Measurements from ENCODE around the gene PTGIS.

PTGIS gene

GRCh38 chr20:49595346-49595745 is 27.4 kb upstream of the PTGIS start:
- DNase-seq, result no peak

DNA sequence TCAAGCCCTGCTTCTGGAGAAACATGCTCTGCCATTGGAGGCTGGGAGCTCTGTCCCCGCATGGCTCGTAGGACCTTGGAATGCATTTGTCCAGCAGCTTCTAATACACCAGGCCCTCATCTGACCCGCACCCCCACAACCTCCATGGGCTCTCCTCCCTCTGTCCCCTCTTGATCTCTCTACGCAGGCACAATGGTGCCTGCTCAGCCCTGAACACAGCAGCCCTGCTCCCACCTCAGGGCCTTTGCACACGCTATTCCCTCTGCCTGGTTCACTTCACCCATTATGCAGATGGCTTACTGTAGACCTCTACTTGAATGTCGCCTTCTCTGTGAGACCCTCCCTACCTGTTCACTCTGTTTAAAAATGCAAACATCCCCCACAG is 27.0 kb upstream of the PTGIS start:
- peak; percentile 80 for DNase-seq

DNA sequence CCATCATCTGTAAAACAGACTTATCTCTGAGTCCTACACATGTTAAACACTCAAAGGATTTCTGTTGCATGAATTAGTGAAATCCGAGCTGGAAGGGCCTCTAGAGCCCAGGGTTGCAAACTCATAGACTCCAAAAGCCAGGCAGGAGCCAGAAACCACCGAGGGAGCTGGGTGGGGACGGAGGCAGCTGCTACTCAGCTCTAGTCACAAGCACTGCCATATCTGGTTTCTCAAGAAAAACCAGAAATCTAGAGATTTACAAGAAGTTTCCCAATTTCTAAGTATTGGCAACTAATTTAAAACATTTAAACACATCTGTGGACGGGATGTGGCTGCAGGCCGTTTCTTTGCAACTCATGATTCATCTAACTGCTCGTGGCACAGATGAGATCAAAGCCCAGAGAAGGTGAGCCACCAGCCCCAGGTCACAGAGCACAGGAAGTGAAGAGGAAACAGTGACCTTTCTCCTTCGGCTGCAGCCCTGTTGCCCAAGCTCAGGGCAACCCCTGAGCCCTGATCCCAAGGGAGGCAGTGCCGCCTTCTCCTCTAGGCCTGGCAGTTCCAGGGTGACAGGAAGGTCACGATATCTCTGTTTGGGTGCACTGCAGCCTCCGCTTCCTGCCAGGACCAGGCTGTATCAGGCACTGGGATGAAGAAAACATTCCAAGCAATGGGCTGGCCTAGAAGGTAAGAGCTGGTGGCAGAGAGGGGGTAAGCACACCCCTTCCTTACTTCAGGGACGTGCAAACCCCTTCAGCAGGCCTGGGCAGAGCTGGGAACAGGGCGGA is 26.4 kb upstream of the PTGIS start:
- DNase-seq, result peak; percentile 85

- peak; percentile 77 for DNase-seq
These were observed 25.7 kb upstream of the PTGIS start for GRCh38 chr20:49593466-49594142.

DNA sequence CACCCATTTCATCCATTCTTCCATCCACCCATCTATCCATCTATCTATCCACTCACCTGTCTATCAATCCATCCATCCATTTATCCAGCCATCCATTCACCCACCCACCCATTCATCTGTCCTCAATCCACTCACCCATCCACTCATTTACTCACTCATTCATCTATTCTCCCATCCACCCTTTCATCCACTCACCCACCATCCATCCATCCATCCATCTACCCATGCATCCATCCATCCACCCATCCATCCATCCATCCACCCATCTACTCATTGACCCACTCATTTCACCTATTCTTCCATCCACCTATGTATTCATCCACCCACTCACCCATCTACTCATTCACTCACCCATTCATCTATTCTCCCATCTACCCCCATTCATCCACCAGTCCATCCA is 24.2 kb upstream of the PTGIS start:
- DNase-seq, result no peak

DNA sequence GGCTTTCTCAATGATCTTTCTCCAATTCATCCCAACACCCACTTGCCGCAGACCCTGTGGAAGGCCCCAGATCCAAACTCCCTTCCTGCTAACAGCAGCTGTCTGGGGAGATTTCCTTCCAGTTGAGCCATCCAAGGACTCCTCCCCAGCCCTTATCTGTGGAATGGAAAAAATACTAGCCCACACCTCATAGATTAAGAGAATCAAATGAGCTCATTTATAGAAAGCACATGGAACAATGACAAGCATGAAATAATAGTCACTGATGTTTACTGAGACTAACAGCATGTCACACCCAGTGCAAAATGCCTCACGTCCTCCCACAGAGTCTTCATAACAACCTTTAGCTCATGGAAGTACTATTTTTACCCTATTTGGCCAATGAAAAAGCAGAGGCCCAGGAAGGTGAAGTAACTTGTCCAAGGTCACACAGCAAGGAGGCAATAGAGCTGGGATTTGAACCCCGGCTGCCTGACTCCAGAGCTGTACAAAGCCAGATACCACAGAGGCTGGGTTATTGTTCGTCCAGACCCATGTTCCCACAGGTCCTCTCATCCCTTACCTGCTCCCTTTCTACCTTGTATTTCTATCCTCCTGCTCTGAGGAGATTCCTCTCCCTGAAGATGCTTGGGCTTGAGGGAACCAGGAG is 23.4 kb upstream of the PTGIS start:
- DNase-seq, result peak; percentile 76

DNA sequence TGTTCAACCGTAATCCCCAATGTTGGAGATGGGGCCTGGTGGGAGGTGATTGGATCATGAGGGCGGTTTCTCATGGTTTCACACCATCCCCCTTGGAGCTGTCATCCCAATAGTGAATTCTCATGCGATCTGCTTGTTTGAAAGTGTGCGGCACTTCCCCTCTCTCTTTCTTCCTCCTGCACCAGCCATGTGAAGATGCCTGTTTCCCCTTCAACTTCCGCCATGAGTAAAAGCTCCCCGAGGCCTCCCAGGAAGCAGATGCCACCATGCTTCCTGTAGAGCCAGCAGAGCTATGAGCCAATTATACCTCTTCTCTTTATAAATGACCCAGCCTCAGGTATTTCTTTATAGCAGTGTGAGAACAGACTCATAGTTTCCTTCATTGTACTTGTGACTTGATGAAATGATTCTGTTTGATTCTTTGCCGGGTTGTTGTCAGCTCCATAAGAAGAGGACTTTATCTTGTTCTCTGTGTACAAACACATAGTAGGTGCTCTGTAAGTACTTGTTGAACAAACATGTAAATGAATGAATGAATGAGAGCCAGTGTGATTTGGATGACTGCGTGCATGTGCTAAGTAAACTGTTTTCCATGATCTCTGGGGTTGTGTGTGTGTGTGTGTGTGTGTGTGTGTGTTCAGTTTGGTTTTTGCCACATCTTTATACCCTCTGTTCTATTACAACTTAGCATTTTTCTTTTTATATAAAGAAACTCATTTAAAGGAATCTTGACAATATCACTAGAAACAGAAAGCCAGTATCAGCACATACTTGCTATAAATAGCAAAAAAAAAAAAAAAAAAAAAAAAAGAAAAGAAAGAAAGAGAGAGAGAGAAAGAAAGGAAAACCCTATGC is 22.5 kb upstream of the PTGIS start:
- no peak for DNase-seq

GRCh38 chr20:49589747-49590146 is 21.8 kb upstream of the PTGIS start:
- DNase-seq, result no peak

DNA sequence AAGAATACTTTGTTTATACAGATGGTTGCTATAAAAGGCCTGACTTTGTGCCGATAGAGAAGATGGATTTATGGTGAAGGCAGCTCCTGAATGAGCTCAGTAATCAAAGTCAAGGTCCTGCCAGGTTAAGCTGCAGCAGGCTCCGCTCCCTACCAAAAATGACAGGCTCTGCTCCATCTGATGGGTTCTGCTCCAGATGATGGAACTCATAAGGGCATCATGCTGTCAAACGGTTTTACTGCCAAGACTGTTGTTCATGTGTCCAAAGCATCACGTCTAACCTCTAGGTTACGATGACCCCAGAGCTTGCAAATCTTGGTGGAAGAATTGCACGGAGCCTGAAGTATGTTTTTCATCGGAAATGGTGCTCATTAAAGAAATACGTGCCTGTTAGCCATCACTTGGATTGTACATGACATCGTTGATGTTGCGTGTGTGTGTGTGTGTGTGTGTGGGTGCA is 19.2 kb upstream of the PTGIS start:
- no peak for DNase-seq

GRCh38 chr20:49585585-49586245 is 17.8 kb upstream of the PTGIS start:
- no peak for DNase-seq

GRCh38 chr20:49584418-49585382 is 16.8 kb upstream of the PTGIS start:
- DNase-seq, result no peak

DNA sequence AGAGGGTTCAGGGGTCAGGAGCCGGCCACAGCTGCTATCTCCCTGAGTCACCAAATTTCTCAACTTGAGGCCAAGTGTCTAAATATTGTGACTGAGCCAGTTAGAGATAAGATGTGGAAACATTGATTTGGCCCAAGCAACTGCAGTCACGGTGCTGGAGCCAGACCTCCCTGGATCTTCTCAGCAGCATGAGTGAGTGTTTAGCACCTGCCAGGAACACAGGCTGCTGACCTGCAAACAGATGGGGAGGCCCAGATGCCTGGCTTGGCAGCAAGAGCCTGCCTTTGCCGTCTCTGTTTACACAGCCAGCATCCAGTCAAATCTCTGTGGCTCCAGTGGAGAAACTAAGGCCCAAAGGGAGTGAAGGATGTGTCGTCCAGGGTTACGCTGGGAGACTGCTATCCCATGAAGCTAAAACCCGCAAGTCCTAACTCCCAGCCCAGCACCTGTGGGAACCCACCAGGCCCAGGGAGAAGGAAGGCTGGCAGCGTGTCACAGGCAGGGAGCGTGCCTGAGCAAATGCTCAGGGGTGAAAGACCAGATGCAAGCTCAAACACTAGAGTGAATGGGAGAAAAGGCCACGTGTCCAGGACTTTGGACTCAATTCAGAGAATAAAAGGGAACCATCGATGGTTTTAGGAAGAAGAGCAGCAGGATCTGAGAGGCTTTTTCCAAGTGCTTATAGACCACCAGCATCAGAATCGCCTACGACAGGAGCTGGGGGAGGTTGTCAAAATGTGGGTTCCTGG is 15.9 kb upstream of the PTGIS start:
- no peak for DNase-seq

GRCh38 chr20:49583343-49583668 is 15.4 kb upstream of the PTGIS start:
- no peak for DNase-seq

- DNase-seq, result no peak
These were observed 14.7 kb upstream of the PTGIS start for GRCh38 chr20:49582413-49583334.

DNA sequence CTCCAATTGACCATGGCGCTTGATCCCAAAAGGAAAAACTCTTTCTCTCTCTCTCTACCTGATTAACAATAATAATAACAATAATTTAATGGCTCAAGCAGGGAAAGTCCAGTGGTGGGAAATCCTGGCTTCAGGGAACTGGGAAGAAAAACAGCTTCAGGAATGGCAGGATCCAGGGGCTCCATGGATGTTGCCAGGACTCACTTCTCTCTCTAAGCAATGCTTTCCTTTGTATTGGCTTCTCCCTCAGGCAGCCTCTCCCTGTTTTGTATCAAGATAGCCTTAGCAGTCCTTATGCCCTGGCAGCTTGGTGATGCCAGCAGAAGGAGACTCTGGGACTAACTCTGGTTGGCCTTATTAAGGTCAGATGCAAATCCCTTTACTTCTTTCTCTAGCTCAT is 13.5 kb upstream of the PTGIS start:
- DNase-seq, result no peak

GRCh38 chr20:49580813-49581174 is 12.9 kb upstream of the PTGIS start:
- DNase-seq, result no peak

DNA sequence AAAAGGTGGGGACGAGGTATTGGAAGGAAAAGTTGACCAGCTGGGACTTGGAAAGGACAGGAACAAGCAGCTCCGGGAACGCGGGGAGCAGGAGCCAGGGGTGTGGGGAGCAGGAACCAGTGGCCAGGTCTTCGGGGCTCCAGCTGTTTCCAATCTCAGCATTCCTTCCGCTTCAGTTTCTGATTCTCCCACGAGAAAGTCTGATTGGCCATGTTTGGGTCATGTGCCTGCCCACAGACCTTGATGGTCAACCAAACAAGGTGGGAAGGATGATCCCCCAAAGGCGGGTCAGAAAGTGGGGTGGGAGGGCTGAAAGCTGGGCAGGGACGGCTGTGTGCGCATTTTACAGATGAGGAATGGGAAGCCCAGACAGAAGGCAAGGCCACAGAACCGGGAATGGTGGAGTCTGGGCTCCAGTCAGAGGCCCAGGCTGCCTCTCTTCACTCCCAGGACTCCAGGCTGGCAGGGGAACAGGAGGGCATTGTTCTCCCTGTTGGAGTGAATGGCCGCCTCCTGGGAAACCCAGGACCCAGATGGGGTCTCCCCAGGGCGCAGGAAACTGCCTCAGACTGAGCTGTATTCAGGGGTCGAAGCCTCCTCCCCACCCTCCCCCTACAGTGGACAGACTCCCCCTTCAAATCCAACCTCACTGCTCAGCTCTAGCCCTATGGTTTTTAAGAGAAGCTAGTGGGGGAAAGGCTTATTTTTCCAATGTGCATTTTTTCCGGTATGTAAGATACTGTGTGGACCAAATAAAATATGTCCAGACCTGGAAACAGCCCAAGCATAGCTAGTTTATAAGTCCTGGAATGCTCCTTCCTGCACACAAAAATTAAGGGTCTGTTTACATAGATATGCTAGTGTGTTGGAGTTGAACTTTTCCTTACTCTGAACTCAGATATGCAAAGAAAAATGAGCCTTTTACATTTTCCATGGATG is 12.2 kb upstream of the PTGIS start:
- DNase-seq, result no peak

DNA sequence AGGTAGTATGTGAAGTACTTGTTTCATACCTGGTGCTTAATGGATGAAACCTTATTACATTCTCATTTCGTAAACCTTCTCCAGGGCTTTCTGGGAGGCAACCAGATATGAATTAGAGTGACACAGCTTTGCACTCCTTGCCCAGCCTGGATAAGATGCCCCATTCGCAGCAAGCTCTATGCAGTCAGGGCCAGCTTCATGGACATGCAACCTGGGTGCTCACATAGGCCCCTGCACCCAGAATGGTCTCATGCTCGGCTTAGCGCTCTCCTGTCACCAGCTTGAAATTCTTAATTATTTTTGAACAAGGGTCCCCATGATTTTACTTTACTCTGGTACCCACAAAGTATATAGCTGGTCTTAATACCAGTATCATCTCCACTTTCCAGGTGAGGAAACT is 11.3 kb upstream of the PTGIS start:
- DNase-seq, result no peak
